Activated CD8-positive, alpha-beta memory T cell treated with anti-CD3 and anti-CD28 coated beads for 24 hours (primary cell): ENCODE measurements around the gene CNMD.
"Not testable (repeated sequence)": the region's sequence is repeated elsewhere in the genome, so short reads cannot be mapped to it uniquely, and the experiment has no call there.

ENCODE experiments used
- DNase-seq: peaks from one replicate; pipeline ENCODE4 v3.0.0-alpha.2; 2020

CNMD gene

DNA sequence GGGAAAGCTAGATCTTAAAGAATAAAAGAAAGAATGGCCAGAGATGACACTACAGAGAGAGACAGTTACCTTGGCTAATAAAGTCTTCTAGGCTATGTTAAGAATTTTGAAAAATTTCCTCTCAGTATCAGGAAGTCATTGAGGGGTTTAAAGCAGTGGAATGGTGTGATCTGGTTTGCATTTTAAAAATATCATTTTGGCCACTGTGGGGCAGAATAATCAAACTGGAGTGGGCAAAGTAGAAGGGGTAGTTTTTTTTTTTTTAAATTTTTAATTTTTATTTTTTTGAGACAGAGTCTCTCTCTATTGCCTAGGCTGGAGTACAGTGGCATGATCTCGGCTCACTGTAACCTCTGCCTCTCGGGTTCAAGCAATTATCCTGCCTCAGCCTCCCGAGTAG, 4.4 kb upstream of the CNMD start:
- no peak for DNase-seq

DNA sequence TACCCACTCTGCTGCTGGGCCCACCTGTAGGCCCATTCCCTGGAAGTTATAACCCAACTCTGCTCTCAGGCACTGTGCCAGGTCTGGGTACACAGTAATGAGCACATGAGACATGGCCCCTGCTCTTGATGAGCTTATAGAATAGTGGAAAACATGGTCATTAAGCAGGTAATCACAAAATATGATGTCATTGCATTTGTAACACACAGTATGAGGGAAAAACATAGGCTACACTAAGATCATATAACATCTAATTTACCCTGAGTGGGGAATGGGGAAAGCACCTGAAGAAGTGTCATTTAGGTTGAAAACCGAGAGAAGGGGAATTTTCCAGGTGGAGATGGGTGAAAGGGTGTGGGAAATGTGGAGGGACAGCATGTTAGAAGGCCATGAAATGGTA, 3.9 kb upstream of the CNMD start:
- DNase-seq = no peak

- peak; percentile 75 for DNase-seq
Measured at GRCh38 chr13:52738719-52739467, 727 bp downstream of the CNMD start.

DNA sequence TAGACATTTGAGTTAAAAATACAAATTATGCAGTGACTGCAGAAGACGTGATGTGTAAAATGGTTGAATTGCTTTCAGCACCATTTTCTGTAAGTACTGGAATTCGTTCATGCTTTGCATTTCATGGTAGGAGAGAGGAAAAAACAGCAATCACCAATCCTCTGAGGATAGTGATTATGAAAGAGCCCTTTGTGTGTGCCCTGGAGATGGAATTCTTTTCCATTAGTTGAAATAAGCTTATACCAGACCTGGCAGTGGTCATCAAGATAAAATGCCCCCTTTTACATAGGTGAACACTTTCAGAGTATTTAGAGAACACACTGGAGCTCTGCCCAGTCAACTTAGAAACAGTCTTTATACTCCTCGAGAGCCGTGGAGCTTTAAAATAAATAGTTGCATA, 1.7 kb downstream of the CNMD start:
- no peak for DNase-seq

DNA sequence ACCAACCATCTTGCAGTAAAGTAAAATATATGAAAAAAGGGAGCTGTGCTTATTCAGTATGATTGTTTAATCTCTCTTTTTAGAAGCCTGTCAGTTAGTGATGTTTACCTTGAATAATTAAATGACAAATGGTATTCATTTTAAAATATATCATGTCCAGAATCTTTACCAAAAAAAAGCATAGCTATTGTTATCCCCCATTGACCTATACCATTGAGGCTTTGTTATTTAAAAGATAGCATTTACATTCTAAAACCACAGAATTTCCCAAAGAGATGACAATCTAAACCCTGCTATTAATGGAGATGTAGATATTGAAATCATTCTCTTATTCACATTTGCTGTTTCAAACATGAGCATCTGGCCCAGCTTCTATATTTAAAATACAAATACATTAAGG, 2.2 kb downstream of the CNMD start:
- no peak for DNase-seq

GRCh38 chr13:52736891-52737290, 2.7 kb downstream of the CNMD start:
- no peak for DNase-seq

DNA sequence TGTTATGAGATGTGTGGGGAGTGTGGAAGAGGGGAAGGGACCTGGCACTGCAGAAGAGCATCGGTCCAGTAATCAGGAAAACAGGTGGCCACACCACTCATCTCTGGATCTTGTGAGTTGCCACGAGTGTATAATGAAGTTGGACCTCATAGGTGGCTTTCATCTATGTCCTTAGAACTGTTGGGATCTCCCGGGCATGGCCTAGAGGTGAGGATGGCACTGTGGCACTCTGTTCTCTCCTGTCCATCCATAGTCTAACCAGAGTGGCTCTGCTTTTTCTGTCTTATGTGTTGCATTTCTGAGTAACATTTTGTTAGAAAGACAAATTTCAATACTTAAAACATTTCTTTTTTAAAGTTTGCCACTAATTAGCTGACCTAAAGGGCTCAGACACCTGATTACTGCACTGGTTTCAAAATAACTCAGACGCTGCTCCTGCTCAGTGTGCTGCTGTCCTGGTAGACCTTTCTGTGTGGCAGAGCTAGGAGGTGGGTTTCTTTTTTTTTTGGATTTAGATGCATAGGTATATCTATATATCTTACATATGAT, 5.5 kb downstream of the CNMD start:
- no peak for DNase-seq

DNA sequence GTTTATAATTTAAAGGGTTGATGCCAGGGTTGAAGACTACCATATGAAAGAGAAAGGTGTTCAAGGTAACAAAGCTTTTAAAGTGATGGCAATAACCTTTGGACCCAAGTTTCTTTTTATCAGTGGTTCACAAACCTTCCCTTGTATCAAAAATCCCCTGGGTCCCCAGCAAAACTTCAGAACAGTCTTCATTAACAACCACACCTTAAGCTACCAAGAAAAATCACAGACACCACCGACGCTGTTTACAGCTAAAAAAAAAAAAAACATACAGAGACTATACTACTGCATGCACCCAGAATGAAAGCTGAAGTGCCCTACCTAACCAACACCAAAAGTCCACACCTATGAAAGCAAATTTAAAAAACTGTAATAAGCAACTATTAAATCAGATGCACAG, 13.4 kb downstream of the CNMD start:
- DNase-seq = no peak

- no peak for DNase-seq
Measured at GRCh38 chr13:52725302-52725701, 14.3 kb downstream of the CNMD start.

DNA sequence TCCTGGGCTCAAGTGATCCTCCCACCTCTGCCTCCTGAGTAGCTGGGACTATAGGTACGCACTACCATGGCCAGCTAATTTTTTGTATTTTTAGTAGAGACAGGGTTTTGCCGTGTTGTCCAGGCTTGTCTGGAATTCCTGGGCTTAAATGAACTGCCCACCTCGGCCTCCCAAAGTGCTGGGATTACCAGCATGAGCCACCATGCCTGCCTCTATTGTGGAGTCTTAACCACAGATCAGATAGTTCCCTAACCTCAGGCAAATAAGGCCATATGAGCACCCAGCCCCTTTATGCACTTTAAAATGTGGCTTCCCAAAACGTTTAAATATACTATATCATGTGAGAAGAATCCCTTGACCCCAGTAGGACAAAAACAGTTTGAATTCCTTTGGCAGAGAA, 16.4 kb downstream of the CNMD start:
- no peak for DNase-seq

DNA sequence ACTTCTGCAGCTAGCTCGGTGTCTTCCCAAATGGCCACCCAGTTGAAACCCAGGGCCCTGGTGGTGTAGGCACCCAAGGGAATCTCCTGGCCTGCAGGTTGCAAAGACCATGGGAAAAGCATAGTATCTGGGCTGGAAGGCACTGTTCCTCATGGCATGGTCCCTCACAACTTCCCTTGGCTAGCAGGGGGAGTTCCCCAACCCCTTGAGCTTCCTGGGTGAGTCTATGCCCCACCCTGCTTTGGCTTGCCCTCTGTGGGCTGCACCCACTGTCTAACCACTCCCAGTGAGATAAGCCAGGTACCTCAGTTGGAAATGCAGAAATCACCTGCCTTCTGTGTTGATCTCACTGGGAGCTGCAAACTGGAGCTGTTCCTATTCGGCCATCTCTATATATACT, 18.3 kb downstream of the CNMD start:
- not testable (repeated sequence) for DNase-seq

- DNase-seq = not testable (repeated sequence)
Measured at GRCh38 chr13:52720904-52721303, 18.7 kb downstream of the CNMD start.

- DNase-seq = no peak
Measured at GRCh38 chr13:52713894-52714293, 25.7 kb downstream of the CNMD start.

- no peak for DNase-seq
Measured at GRCh38 chr13:52712385-52712784, 27.2 kb downstream of the CNMD start.

DNA sequence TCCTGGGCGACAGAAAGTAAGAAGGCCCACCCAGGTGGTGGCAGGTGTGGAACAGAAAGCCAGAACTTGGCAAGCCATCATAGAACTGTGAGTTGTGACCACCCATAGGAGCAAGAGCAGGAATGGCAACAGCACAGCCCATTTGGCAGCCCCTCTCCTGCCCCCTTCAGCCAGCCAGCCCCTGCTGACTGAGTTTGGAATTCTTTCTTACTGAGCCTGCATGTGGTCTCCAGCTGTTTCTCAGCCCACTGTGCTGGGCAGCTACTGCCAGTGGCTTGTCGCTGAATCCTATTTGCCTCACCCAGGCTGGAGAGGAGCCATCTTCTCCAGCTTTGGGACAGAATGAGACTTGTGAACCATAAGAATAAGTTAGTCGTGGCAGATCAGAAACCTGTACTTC, 28.3 kb downstream of the CNMD start:
- DNase-seq = no peak

DNA sequence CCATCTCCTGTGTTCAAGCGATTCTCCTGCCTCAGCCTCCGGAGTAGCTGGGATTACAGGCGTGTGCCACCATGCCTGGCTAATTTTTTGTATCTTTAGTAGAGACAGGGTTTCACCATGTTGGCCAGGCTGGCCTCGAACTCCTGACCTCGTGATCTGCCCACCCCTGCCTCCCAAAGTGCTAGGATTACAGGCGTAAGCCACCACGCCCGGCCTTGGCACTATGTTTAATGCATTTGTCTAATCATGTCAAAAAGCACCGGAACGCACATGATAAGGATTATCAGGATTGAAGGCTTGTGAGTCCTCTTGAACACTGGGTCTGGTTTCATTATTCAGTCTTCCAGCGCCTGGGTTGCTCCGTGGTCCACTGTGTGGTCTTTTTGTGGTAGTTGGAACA, 31.4 kb downstream of the CNMD start:
- not testable (repeated sequence) for DNase-seq

DNA sequence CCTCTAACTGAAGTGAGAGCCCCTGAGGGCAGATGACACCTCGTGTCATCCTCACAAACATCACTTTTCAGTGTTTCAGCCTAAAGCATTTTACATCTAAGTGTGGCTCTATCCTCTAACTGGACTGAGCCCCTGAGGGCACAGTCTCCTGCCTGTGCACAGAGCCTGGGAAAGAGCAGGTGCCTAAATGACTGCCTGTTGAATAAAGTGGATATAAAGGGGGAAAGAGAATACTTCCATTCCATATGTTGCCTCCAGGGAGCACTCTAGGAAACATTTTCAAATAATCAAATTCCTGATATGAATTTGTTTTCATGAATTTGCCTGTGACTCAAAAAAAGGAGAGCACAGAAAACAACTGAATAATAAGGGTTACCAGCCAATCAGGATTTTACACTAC, 32.2 kb downstream of the CNMD start:
- no peak for DNase-seq

DNA sequence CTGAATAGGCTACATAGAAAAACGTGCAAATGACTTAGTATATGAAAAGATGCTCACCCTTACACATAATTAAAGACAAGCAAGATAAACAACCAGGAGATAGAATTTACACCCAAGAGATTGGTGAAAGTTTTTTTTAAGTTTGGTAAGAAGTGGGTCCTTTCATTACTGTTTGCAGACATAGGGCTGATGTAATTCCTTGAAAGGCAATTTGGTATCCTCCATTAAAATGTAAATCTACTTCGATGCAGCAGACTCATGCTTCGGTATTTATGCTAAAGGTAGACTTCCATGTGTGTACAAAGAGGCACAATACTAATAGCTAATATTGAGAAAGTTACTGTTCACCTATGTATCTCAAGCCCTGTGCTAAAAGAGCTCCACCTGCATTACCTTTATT, 33.5 kb downstream of the CNMD start:
- DNase-seq = no peak

- no peak for DNase-seq
Measured at GRCh38 chr13:52703482-52703881, 36.1 kb downstream of the CNMD start.

GRCh38 chr13:52701728-52702465, 37.7 kb downstream of the CNMD start:
- no peak for DNase-seq

- DNase-seq = no peak
Measured at GRCh38 chr13:52696566-52696965, 43.1 kb downstream of the CNMD start.

GRCh38 chr13:52695856-52696255, 43.8 kb downstream of the CNMD start:
- DNase-seq = no peak

- no peak for DNase-seq
Measured at GRCh38 chr13:52686376-52686775, 53.2 kb downstream of the CNMD start.

DNA sequence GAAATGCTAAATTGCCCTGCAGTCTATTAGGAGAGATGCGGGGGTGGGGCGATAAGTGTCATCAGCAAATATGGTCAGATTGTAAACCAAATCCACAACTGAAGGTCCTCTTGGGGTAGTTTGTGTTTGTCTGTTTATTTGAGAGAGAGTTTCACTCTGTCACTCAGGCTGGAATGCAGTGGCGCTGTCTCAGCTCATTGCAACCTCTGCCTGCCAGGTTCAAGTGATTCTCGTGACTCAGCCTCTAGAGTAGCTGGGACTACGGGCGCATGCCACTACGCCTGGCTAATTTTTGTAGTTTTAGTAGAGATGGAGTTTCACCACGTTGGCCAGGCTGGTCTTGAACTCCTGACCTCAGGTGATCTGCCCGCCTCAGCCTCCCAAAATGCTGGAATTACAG, 53.8 kb downstream of the CNMD start:
- not testable (repeated sequence) for DNase-seq
